Transverse colon (tissue), 4 donors: ENCODE data around the gene GRM1.

Source experiments
- POLR2A ChIP-seq: fragments of 450-650 bp; IDR thresholded peaks from one replicate; pipeline ENCODE4 v1.6.1; 2016; ENCODE audit warnings: antibody characterized with exemption, mild to moderate bottlenecking, moderate library complexity
- POLR2AphosphoS5 ChIP-seq, 3 donors: sonication (generic); formaldehyde crosslinking; IDR thresholded peaks; one replicate each; pipeline ENCODE4 v1.6.1; 2016; ENCODE audit warnings: antibody characterized with exemption in 3 of 3
- TF ChIP-seq, protein P1 (sequence below), 5 experiments: fragments of 200-600 bp in 3 of 5; fragments of 450-650 bp in 2 of 5; sonication (generic) in 3 of 5; IDR thresholded peaks; 1 replicate in 2 of 5; 2 replicates in 3 of 5; pipeline ENCODE4 v1.5.1; 2016 to 2017; ENCODE audit warnings: antibody characterized with exemption in 5 of 5, inconsistent platforms in 3 of 5, mild to moderate bottlenecking in 2 of 5, moderate library complexity in 1 of 5

DNA sequence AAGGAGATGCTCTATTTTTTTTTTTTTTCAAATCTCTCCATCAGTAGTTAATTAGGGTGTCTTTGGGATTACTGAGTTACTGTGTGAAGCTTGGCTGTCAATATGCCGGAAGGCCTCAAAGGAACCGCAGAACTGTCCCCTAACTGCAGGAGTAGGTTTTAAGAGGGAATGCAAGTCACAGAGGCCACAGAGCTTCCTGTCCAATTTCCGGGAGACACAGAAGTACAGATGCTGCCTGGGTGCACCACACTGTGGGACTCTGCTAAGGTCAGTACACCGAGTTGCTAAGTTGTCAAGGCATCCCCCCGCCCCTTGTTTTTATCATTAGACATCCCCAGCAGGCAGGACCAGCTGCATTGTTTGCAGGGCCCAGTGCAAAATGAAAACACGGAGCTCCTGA lies 394.6 kb downstream of the GRM1 start:
- TF ChIP-seq, protein P1, sequence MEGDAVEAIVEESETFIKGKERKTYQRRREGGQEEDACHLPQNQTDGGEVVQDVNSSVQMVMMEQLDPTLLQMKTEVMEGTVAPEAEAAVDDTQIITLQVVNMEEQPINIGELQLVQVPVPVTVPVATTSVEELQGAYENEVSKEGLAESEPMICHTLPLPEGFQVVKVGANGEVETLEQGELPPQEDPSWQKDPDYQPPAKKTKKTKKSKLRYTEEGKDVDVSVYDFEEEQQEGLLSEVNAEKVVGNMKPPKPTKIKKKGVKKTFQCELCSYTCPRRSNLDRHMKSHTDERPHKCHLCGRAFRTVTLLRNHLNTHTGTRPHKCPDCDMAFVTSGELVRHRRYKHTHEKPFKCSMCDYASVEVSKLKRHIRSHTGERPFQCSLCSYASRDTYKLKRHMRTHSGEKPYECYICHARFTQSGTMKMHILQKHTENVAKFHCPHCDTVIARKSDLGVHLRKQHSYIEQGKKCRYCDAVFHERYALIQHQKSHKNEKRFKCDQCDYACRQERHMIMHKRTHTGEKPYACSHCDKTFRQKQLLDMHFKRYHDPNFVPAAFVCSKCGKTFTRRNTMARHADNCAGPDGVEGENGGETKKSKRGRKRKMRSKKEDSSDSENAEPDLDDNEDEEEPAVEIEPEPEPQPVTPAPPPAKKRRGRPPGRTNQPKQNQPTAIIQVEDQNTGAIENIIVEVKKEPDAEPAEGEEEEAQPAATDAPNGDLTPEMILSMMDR (IDR thresholded peaks at IDR 0.05) = no peak
- TF ChIP-seq POLR2A (no peak), POLR2AphosphoS5 (IDR thresholded peaks at IDR 0.05) (no peak)
